Myocyte (in vitro differentiated cells): ENCODE results near the gene NUP98. TPM values are rescaled to one million over a fixed set of nuclear protein-coding genes. Genes with fewer than 3 reads are reported as not detected.
"Not testable (repeated sequence)": the region's sequence is repeated elsewhere in the genome, so short reads cannot be mapped to it uniquely, and the experiment has no call there.

Source experiments
- DNase-seq: peaks from one replicate; pipeline ENCODE4 v3.0.0-alpha.2; 2012; ENCODE audit warnings: low read depth
- total RNA-seq: library from RNA; depleted of rRNA; stranded (reverse); fragments of >200 nt; gene quantifications from 2 replicates; pipeline ENCODE4 v1.2.3, GENCODE V29; 2014

The NUP98 gene
- total RNA-seq, 1 donor from 2014 or later = 68.1 TPM

GRCh38 chr11:3827434-3828186 is 30.3 kb upstream of the NUP98 start:
- DNase-seq = no peak

- no peak for DNase-seq
Observed at GRCh38 chr11:3826721-3827120, 29.4 kb upstream of the NUP98 start.

GRCh38 chr11:3825473-3826154 is 28.3 kb upstream of the NUP98 start:
- no peak for DNase-seq

- DNase-seq = no peak
Observed at GRCh38 chr11:3824714-3825472, 27.5 kb upstream of the NUP98 start.

- DNase-seq = no peak
Observed at GRCh38 chr11:3823762-3824506, 26.6 kb upstream of the NUP98 start.

- DNase-seq = peak; percentile 61
Observed at GRCh38 chr11:3823303-3823702, 25.9 kb upstream of the NUP98 start.

GRCh38 chr11:3822312-3822711 is 25.0 kb upstream of the NUP98 start:
- DNase-seq = no peak

GRCh38 chr11:3820971-3821370 is 23.6 kb upstream of the NUP98 start:
- DNase-seq = no peak

- no peak for DNase-seq
Observed at GRCh38 chr11:3817181-3817800, 19.9 kb upstream of the NUP98 start.

GRCh38 chr11:3816673-3817072 is 19.3 kb upstream of the NUP98 start:
- DNase-seq = no peak

- DNase-seq = no peak
Observed at GRCh38 chr11:3815845-3816244, 18.5 kb upstream of the NUP98 start.

GRCh38 chr11:3814832-3815231 is 17.5 kb upstream of the NUP98 start:
- not testable (repeated sequence) for DNase-seq

- DNase-seq = peak; percentile 58
Observed at GRCh38 chr11:3810951-3811350, 13.6 kb upstream of the NUP98 start.

GRCh38 chr11:3810446-3810845 is 13.1 kb upstream of the NUP98 start:
- no peak for DNase-seq

- no peak for DNase-seq
Observed at GRCh38 chr11:3809624-3809928, 12.2 kb upstream of the NUP98 start.

GRCh38 chr11:3808861-3809623 is 11.7 kb upstream of the NUP98 start:
- peak; percentile 8 for DNase-seq

- peak; percentile 64 for DNase-seq
Observed at GRCh38 chr11:3807909-3808860, 10.8 kb upstream of the NUP98 start, which contains the start of gene PGAP2. TSS of gene PGAP2 (plus strand) at chr11:3808560. CDS start at chr11:3811260, 2,700 bp downstream.

GRCh38 chr11:3803726-3804495 is 6.6 kb upstream of the NUP98 start:
- no peak for DNase-seq
